GM21717 (cell line): Measurements from ENCODE around the gene GNAT3.

Source experiments
- ATAC-seq: cut with Tn5 transposase; IDR thresholded peaks from one replicate; pipeline ENCODE4 v1.9.1; 2021; ENCODE audit warnings: mild to moderate bottlenecking, moderate library complexity; ENCODE audit not compliant: unreplicated experiment

GNAT3 gene

GRCh38 chr7:80428161-80429054, 83.5 kb downstream of the GNAT3 start:
- no peak for ATAC-seq

GRCh38 chr7:80427218-80427617, 84.6 kb downstream of the GNAT3 start:
- no peak for ATAC-seq

GRCh38 chr7:80420876-80421275, 91.0 kb downstream of the GNAT3 start:
- no peak for ATAC-seq

- ATAC-seq, result no peak
Measured at GRCh38 chr7:80417211-80417793, 94.6 kb downstream of the GNAT3 start.

- ATAC-seq, result no peak
Measured at GRCh38 chr7:80415522-80415921, 96.3 kb downstream of the GNAT3 start.

- ATAC-seq, result no peak
Measured at GRCh38 chr7:80415114-80415513, 96.8 kb downstream of the GNAT3 start.

- ATAC-seq, result no peak
Measured at GRCh38 chr7:80414331-80414730, 97.5 kb downstream of the GNAT3 start.

GRCh38 chr7:80413383-80413945, 98.4 kb downstream of the GNAT3 start:
- ATAC-seq, result no peak

GRCh38 chr7:80412842-80413241, 99.0 kb downstream of the GNAT3 start:
- ATAC-seq, result no peak

GRCh38 chr7:80411621-80412020, 100.2 kb downstream of the GNAT3 start:
- no peak for ATAC-seq

GRCh38 chr7:80410081-80410480, 101.8 kb downstream of the GNAT3 start:
- no peak for ATAC-seq
